Nephron progenitor cell (in vitro differentiated cells): Measurements from ENCODE around the gene CEP131.

ENCODE experiments used
- DNase-seq: peaks from one replicate; pipeline ENCODE4 v3.0.0; 2021
- H3K27ac Mint-ChIP-seq: 2 replicates; pipeline ENCODE4 v1.8.0; 2021; ENCODE audit warnings: mild to moderate bottlenecking, moderate library complexity, mixed read lengths
- H3K27me3 Mint-ChIP-seq: 2 replicates; pipeline ENCODE4 v1.8.0; 2021; ENCODE audit warnings: mild to moderate bottlenecking, low read depth, mixed read lengths; ENCODE audit not compliant: poor library complexity
- H3K36me3 Mint-ChIP-seq: 2 replicates; pipeline ENCODE4 v1.8.0; 2021; ENCODE audit warnings: low read depth, mixed read lengths
- H3K4me1 Mint-ChIP-seq: 2 replicates; pipeline ENCODE4 v1.8.0; 2021; ENCODE audit warnings: mixed read lengths
- H3K4me3 Mint-ChIP-seq: 2 replicates; pipeline ENCODE4 v1.8.0; 2021; ENCODE audit warnings: mild to moderate bottlenecking, moderate library complexity, mixed read lengths
- H3K9me3 Mint-ChIP-seq: 2 replicates; pipeline ENCODE4 v1.8.0; 2021; ENCODE audit warnings: mild to moderate bottlenecking, moderate library complexity, mixed read lengths
- CTCF ChIP-seq: fragments of 200-600 bp; sonication (generic); IDR thresholded peaks from 2 replicates; pipeline ENCODE4 v1.5.0; 2021; ENCODE audit warnings: antibody characterized with exemption

Gene CEP131

GRCh38 chr17:81153340-81153803 is 69.4 kb downstream of the CEP131 start:
- no peak overlapping the region for H3K27ac Mint-ChIP-seq
- no peaks in the 10 kb centered on the region for H3K9me3 Mint-ChIP-seq
- DNase-seq: no peak
- no peak for TF ChIP-seq CTCF
- no peaks in the 10 kb centered on the region for H3K4me1 Mint-ChIP-seq
- H3K36me3 Mint-ChIP-seq: no peaks in the 10 kb centered on the region
- H3K4me3 Mint-ChIP-seq: no peak overlapping the region
- H3K27me3 Mint-ChIP-seq: peaks cover 25% of the 10 kb centered on the region

- no peak overlapping the region for H3K27ac Mint-ChIP-seq
- TF ChIP-seq CTCF: no peak
- no peaks in the 10 kb centered on the region for H3K9me3 Mint-ChIP-seq
- peaks cover 27% of the 10 kb centered on the region for H3K27me3 Mint-ChIP-seq
- no peaks in the 10 kb centered on the region for H3K36me3 Mint-ChIP-seq
- H3K4me3 Mint-ChIP-seq: no peak overlapping the region
- no peak for DNase-seq
- no peaks in the 10 kb centered on the region for H3K4me1 Mint-ChIP-seq
These were observed 70.4 kb downstream of the CEP131 start for GRCh38 chr17:81152288-81152828.

GRCh38 chr17:81151278-81151677 is 71.5 kb downstream of the CEP131 start:
- DNase-seq: no peak
- H3K27ac Mint-ChIP-seq: no peak overlapping the region
- no peak overlapping the region for H3K4me3 Mint-ChIP-seq
- H3K4me1 Mint-ChIP-seq: no peaks in the 10 kb centered on the region
- peaks cover 27% of the 10 kb centered on the region for H3K27me3 Mint-ChIP-seq
- H3K36me3 Mint-ChIP-seq: no peaks in the 10 kb centered on the region
- H3K9me3 Mint-ChIP-seq: no peaks in the 10 kb centered on the region
- TF ChIP-seq CTCF: no peak

- no peak for TF ChIP-seq CTCF
- no peak for DNase-seq
- no peaks in the 10 kb centered on the region for H3K36me3 Mint-ChIP-seq
- no peaks in the 10 kb centered on the region for H3K9me3 Mint-ChIP-seq
- H3K27ac Mint-ChIP-seq: no peak overlapping the region
- H3K4me1 Mint-ChIP-seq: no peaks in the 10 kb centered on the region
- peaks cover 24% of the 10 kb centered on the region for H3K27me3 Mint-ChIP-seq
- no peak overlapping the region for H3K4me3 Mint-ChIP-seq
These were observed 72.2 kb downstream of the CEP131 start for GRCh38 chr17:81150377-81151077.

DNA sequence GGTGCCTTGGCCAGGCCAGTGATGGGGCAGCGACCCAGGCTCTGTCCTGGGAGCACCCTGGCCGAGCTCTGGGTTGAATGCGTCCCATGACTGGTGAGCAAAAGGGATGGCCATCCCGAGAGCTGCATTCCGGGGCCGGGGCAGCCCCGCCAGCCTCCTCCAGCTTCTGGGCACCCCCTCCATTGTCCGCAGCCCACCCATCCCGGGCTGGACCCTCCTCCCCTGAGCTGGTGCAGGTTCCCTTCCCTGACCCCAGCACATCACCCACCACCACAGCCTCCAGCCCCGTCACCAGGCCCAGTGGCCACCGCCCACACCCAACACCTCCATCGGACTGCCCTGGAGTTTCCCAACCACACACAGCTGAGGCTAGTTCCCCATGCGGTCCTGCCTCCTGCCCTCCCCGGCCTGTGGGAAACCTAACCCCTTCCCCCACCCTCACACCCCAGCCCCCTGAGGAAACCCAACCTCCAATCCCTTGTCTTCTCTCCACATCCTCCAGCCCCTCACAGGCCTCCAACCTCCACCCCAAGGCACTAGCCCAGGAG is 73.7 kb downstream of the CEP131 start:
- Mint-ChIP-seq H3K27me3 (peaks cover 26% of the 10 kb centered on the region), H3K4me1 (no peaks in the 10 kb centered on the region), H3K27ac (no peak overlapping the region), H3K36me3 (no peaks in the 10 kb centered on the region), H3K9me3 (no peaks in the 10 kb centered on the region), H3K4me3 (no peak overlapping the region)
- no peak for TF ChIP-seq CTCF
- no peak for DNase-seq
